ENCODE measurements around the gene PLGRKT.
"Not testable (repeated sequence)": the region's sequence is repeated elsewhere in the genome, so short reads cannot be mapped to it uniquely, and the experiment has no call there.

PLGRKT gene, protein sequence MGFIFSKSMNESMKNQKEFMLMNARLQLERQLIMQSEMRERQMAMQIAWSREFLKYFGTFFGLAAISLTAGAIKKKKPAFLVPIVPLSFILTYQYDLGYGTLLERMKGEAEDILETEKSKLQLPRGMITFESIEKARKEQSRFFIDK

GRCh38 chr9:5437254-5438216 lies at the start of gene PLGRKT:
Gene PLGRKT (minus strand): TSS chr9:5437925. CDS start chr9:5431977, 5,948 bp downstream.
- H3K4me3 Mint-ChIP-seq = peak within 1 kb of the TSS; percentile 82
- H3K4me1 Mint-ChIP-seq (ENCODE audit: low read depth) = peaks cover 30% of the 10 kb centered on the region
- H3K36me3 Mint-ChIP-seq (ENCODE audit: low read depth) = peaks cover 51% of the 10 kb centered on the region
- intact Hi-C loops (cut with micrococcal nuclease) = no loop called here
- H3K27me3 Mint-ChIP-seq = no peaks in the 10 kb centered on the region
- peak within 1 kb of the TSS; percentile 92 for H3K27ac Mint-ChIP-seq
- H3K9me3 Mint-ChIP-seq = peaks cover 15% of the 10 kb centered on the region

DNA sequence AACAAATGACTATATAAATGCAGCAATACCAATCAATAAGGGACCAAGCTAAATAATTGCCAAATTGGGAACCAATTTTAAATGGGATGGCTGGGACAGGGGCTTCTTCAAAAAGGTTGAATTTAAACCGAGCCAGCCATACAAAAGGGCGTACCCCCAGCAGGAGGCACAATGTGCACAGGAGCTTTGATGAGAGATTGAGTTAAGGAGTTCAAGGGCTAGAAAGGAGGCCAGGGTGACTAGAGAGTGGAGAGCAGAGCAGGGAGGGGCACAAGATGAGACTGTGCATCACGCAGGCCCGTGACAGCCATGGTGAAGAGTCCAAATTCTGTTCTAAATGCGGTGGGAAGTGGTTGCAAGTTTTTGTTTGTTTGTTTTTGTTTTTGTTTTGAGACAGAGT lies 49.3 kb upstream of the PLGRKT start:
- peak overlapping the region; percentile 89 for H3K27ac Mint-ChIP-seq
- H3K4me3 Mint-ChIP-seq = no peak overlapping the region
- no peaks in the 10 kb centered on the region for H3K27me3 Mint-ChIP-seq
- no peaks in the 10 kb centered on the region for H3K9me3 Mint-ChIP-seq
- H3K4me1 Mint-ChIP-seq (ENCODE audit: low read depth) = peaks cover 54% of the 10 kb centered on the region
- H3K36me3 Mint-ChIP-seq (ENCODE audit: low read depth) = no peaks in the 10 kb centered on the region
- intact Hi-C loops (cut with micrococcal nuclease) = no loop called here

GRCh38 chr9:5485378-5486085 lies 47.8 kb upstream of the PLGRKT start:
- Mint-ChIP-seq H3K4me3 (no peak overlapping the region), H3K27me3 (no peaks in the 10 kb centered on the region), H3K9me3 (no peaks in the 10 kb centered on the region), H3K36me3 (ENCODE audit: low read depth) (no peaks in the 10 kb centered on the region), H3K4me1 (ENCODE audit: low read depth) (peaks cover 57% of the 10 kb centered on the region), H3K27ac (no peak overlapping the region)
- intact Hi-C loops (cut with micrococcal nuclease) = no loop called here

- Mint-ChIP-seq H3K36me3 (ENCODE audit: low read depth) (no peaks in the 10 kb centered on the region), H3K9me3 (no peaks in the 10 kb centered on the region), H3K4me3 (no peak overlapping the region), H3K4me1 (ENCODE audit: low read depth) (peaks cover 43% of the 10 kb centered on the region), H3K27me3 (no peaks in the 10 kb centered on the region), H3K27ac (no peak overlapping the region)
- intact Hi-C loops (cut with micrococcal nuclease) = no loop called here
Observed at GRCh38 chr9:5483306-5483705, 45.6 kb upstream of the PLGRKT start.

DNA sequence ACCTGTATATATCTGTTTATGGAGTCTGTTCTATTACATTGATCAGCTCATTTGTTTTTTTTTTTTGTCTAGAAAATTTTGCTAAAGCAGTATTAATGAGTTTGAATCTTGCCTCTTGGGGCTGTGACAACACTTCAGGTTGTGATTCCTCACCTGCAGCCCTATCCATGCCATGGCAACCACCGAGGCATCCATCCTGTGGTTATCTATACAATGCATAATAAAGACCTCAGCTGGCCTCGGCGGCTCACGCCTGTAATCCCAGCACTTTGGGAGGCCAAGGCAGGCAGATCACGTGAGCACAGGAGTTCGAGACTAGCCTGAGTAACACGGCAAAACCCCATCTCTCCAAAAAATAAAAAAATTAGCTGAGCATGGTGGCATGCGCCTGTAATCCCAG lies 44.5 kb upstream of the PLGRKT start:
- intact Hi-C loops (cut with micrococcal nuclease) = no loop called here
- Mint-ChIP-seq H3K27me3 (no peaks in the 10 kb centered on the region), H3K27ac (peak overlapping the region; percentile 82), H3K9me3 (no peaks in the 10 kb centered on the region), H3K4me3 (no peak overlapping the region), H3K36me3 (ENCODE audit: low read depth) (peaks cover 4% of the 10 kb centered on the region), H3K4me1 (ENCODE audit: low read depth) (peaks cover 36% of the 10 kb centered on the region)

DNA sequence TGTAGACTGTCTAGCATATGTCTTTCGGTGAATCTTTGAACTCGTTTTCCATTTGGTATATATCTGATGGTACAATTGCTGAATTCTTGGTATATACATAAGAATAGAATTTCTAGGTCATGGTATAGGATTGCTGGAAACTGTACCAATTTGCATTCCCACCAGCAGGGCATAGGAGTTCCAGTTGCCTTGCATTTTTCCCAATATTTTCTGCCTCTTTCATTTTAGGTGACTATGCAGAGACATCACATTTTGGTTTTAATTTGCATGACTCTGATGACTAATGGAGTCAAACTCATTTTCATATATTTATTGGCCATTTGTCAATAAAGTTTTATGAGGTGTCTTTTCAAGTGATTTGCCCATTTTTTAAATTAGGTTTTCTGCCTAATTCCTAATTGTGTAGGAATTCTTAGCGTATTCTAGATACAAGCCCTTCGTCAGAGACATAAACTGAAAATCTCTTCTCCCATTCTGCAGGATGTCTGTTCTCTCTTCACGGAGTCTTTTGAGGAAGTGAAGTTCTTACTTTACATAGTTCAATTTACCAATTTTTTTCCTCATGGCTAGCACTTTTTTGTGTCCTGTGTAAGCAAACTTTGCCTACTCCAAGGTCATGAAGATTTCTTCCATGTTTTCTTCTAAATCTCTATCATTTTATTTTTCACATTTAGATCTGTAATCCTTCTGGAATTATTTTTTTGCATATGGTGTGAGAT lies 43.8 kb upstream of the PLGRKT start:
- H3K4me3 Mint-ChIP-seq = no peak overlapping the region
- H3K4me1 Mint-ChIP-seq (ENCODE audit: low read depth) = peaks cover 35% of the 10 kb centered on the region
- no peaks in the 10 kb centered on the region for H3K27me3 Mint-ChIP-seq
- H3K27ac Mint-ChIP-seq = peak overlapping the region; percentile 82
- H3K36me3 Mint-ChIP-seq (ENCODE audit: low read depth) = peaks cover 9% of the 10 kb centered on the region
- H3K9me3 Mint-ChIP-seq = peaks cover 2% of the 10 kb centered on the region
- intact Hi-C loops (cut with micrococcal nuclease) = no loop called here

- H3K36me3 Mint-ChIP-seq (ENCODE audit: low read depth) = peaks cover 14% of the 10 kb centered on the region
Observed at GRCh38 chr9:5480919-5481318, 43.2 kb upstream of the PLGRKT start.

DNA sequence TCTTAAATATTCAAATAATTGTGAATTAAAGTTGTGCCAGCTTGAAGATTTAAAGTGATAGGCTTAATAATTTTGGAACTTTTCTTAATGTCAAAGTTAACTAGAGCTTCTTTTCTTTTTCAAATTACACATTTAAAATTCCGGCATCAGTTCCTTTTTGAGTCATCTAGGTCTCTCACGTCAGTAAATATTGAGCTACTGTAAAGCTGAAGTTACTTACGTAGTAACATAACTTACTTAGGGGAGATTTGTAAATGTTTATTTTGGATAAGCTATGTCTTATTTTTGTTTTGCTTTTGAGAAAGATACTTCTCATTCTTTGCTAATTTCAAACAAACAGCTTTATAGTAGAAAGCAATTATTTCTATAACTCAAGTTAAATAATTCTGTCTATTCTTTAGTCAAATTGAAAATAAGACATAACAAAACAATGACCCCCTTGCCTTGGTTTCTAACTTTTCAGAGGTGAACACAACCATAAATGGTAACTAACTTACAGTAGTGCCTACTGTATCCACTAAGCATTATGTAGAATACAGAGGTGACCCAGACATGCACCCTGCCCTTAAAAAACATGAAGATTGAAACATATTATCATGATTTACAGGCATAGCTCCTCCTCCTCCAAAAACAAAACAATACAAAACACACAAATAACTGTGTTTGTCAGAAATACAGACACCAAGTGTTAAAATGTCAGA lies 42.4 kb upstream of the PLGRKT start:
- H3K36me3 Mint-ChIP-seq (ENCODE audit: low read depth) = peaks cover 22% of the 10 kb centered on the region

More at GRCh38 chr9:5480919-5481318, 43.2 kb upstream of the PLGRKT start:
- intact Hi-C loops (cut with micrococcal nuclease) = no loop called here
- H3K4me1 Mint-ChIP-seq (ENCODE audit: low read depth) = peaks cover 41% of the 10 kb centered on the region
- H3K9me3 Mint-ChIP-seq = peaks cover 7% of the 10 kb centered on the region
- no peaks in the 10 kb centered on the region for H3K27me3 Mint-ChIP-seq
- peak overlapping the region; percentile 82 for H3K27ac Mint-ChIP-seq
- no peak overlapping the region for H3K4me3 Mint-ChIP-seq

GRCh38 chr9:5478206-5478605 lies 40.5 kb upstream of the PLGRKT start:
- H3K27ac Mint-ChIP-seq = peak overlapping the region; percentile 74
- H3K9me3 Mint-ChIP-seq = peaks cover 20% of the 10 kb centered on the region
- H3K4me3 Mint-ChIP-seq = no peak overlapping the region
- H3K4me1 Mint-ChIP-seq (ENCODE audit: low read depth) = peaks cover 60% of the 10 kb centered on the region
- intact Hi-C loops (cut with micrococcal nuclease) = no loop called here
- H3K27me3 Mint-ChIP-seq = no peaks in the 10 kb centered on the region
- peaks cover 30% of the 10 kb centered on the region for H3K36me3 Mint-ChIP-seq (ENCODE audit: low read depth)

More for the DNA sequence above, 42.4 kb upstream of the PLGRKT start:
- Mint-ChIP-seq H3K9me3 (peaks cover 15% of the 10 kb centered on the region), H3K27ac (peak overlapping the region; percentile 41), H3K4me3 (no peak overlapping the region), H3K27me3 (no peaks in the 10 kb centered on the region), H3K4me1 (ENCODE audit: low read depth) (peaks cover 48% of the 10 kb centered on the region)
- intact Hi-C loops (cut with micrococcal nuclease) = no loop called here

- peaks cover 20% of the 10 kb centered on the region for H3K9me3 Mint-ChIP-seq
- H3K4me3 Mint-ChIP-seq; H3K27me3 Mint-ChIP-seq; intact Hi-C loops (cut with micrococcal nuclease); H3K27ac Mint-ChIP-seq: not testable (repeated sequence)
- H3K4me1 Mint-ChIP-seq (ENCODE audit: low read depth) = peaks cover 52% of the 10 kb centered on the region
- peaks cover 37% of the 10 kb centered on the region for H3K36me3 Mint-ChIP-seq (ENCODE audit: low read depth)
Observed at GRCh38 chr9:5475611-5476010, 37.9 kb upstream of the PLGRKT start.

GRCh38 chr9:5470816-5471215 lies 33.1 kb upstream of the PLGRKT start:
- Mint-ChIP-seq H3K9me3 (peaks cover 11% of the 10 kb centered on the region), H3K27ac (peak overlapping the region; percentile 20), H3K4me3 (no peak overlapping the region), H3K36me3 (ENCODE audit: low read depth) (peaks cover 70% of the 10 kb centered on the region), H3K27me3 (no peaks in the 10 kb centered on the region), H3K4me1 (ENCODE audit: low read depth) (peaks cover 58% of the 10 kb centered on the region)
- intact Hi-C loops (cut with micrococcal nuclease) = no loop called here

GRCh38 chr9:5470122-5470521 lies 32.4 kb upstream of the PLGRKT start:
- Mint-ChIP-seq H3K4me1 (ENCODE audit: low read depth) (peaks cover 59% of the 10 kb centered on the region), H3K27me3 (no peaks in the 10 kb centered on the region), H3K27ac (no peak overlapping the region), H3K36me3 (ENCODE audit: low read depth) (peaks cover 70% of the 10 kb centered on the region), H3K9me3 (peaks cover 4% of the 10 kb centered on the region), H3K4me3 (no peak overlapping the region)
- intact Hi-C loops (cut with micrococcal nuclease) = no loop called here

DNA sequence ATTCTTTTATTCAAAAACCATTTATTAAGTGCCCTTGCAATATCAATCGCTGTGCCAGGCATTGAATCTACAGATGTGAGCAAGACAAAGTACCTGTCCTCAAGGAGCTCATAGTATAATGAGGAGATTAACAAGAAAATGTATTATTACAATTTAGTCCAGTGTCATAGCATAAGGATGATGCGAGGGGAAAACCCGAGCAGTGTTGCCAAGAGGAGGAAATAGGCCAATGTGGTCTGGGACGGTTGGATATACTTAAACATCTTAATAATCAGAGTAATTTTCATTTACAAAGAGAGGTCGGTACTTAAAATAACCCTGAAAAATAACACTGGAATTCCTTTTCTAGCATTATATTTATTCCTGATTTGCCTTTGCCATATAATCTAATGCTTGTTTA lies 31.1 kb upstream of the PLGRKT start:
- intact Hi-C loops (cut with micrococcal nuclease) = no loop called here

More for the DNA sequence above, 31.1 kb upstream of the PLGRKT start:
- H3K27me3 Mint-ChIP-seq = no peaks in the 10 kb centered on the region
- no peak overlapping the region for H3K27ac Mint-ChIP-seq
- peaks cover 76% of the 10 kb centered on the region for H3K36me3 Mint-ChIP-seq (ENCODE audit: low read depth)
- H3K4me3 Mint-ChIP-seq = no peak overlapping the region
- H3K9me3 Mint-ChIP-seq = no peaks in the 10 kb centered on the region
- peaks cover 60% of the 10 kb centered on the region for H3K4me1 Mint-ChIP-seq (ENCODE audit: low read depth)
